ENCODE results near the gene HKDC1. TPM values are rescaled to one million over a fixed set of nuclear protein-coding genes. Genes with fewer than 3 reads are reported as not detected.

The HKDC1 gene
- total and polyA plus RNA-seq, 10 of the 15 experiments (the other 5 are each of a cell fraction or from before 2014, with no cell fraction given) = 0.04 to 0.34 (median 0.13) TPM; not detected in 5

DNA sequence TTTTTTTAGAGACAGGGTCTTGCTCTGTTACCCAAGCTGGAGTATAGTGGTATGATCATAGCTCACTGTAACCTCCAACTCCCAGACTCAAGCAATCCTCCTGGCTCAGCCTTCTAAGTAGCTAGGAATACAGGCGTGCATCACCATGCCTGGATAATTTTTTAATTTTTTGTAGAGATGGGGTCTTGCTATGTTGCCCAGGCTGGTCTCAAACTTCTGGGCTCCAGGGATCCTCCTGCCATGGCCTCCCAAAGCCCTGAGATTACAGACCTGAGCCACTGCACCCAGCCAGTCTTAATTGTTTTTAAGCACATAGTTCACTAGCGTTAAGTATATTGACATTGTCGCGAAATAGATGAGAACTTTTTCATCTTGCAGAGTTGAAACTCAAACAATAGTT lies 38.1 kb upstream of the HKDC1 start (continued):
- TF ChIP-seq, protein P1, sequence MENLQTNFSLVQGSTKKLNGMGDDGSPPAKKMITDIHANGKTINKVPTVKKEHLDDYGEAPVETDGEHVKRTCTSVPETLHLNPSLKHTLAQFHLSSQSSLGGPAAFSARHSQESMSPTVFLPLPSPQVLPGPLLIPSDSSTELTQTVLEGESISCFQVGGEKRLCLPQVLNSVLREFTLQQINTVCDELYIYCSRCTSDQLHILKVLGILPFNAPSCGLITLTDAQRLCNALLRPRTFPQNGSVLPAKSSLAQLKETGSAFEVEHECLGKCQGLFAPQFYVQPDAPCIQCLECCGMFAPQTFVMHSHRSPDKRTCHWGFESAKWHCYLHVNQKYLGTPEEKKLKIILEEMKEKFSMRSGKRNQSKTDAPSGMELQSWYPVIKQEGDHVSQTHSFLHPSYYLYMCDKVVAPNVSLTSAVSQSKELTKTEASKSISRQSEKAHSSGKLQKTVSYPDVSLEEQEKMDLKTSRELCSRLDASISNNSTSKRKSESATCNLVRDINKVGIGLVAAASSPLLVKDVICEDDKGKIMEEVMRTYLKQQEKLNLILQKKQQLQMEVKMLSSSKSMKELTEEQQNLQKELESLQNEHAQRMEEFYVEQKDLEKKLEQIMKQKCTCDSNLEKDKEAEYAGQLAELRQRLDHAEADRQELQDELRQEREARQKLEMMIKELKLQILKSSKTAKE (IDR thresholded peaks at IDR 0.05; ENCODE audit: low read depth, poor library complexity, severe bottlenecking) = no peak
- TF ChIP-seq FOXM1 (IDR thresholded peaks at IDR 0.05; ENCODE audit: low read depth, low read length) = no peak
- no peak for TF ChIP-seq JUND (IDR thresholded peaks at IDR 0.05; ENCODE audit: low read depth, low read length)
- TF ChIP-seq NFIC (IDR thresholded peaks at IDR 0.05; ENCODE audit: low read depth, low read length) = no peak
- no peak for TF ChIP-seq ZNF217 (IDR thresholded peaks at IDR 0.05)
- no peak for TF ChIP-seq HDAC2 (IDR thresholded peaks at IDR 0.05)
- TF ChIP-seq, protein P2, sequence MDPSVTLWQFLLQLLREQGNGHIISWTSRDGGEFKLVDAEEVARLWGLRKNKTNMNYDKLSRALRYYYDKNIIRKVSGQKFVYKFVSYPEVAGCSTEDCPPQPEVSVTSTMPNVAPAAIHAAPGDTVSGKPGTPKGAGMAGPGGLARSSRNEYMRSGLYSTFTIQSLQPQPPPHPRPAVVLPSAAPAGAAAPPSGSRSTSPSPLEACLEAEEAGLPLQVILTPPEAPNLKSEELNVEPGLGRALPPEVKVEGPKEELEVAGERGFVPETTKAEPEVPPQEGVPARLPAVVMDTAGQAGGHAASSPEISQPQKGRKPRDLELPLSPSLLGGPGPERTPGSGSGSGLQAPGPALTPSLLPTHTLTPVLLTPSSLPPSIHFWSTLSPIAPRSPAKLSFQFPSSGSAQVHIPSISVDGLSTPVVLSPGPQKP (IDR thresholded peaks at IDR 0.05; ENCODE audit: low read depth, low read length) = no peak

DNA sequence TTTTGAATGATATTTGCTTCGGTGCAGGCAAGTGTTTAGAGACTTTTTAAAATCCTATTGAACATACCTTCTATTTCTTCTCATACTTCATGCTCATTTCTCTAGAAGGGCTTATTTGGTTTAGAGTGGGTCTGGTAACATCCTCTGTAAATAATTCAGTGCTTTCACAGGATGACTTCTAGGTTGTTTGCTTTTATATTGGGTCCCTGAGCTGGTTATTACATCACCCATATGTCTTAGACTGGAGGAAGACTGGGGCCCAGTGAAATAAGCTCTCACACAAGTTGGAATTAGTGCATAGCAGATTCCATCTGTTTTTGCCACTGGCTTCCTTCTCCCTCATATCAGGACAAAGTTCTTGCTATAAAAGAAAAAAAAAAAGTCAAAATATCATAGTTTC lies 33.6 kb upstream of the HKDC1 start:
- H2AFZ ChIP-seq (ENCODE audit: control insufficient read depth, low read depth, low read length) = no peak overlapping the region
- H3K9ac ChIP-seq (ENCODE audit: control insufficient read depth, insufficient read depth, low read length) = no peak overlapping the region
- RAD21 ChIA-PET (ENCODE audit: unreplicated experiment) = no interaction called here
- peaks cover 24% of the 10 kb centered on the region for H3K79me2 ChIP-seq (ENCODE audit: control insufficient read depth, insufficient read depth, low read length)
- no TSS peak for BruUV-seq (replicated peaks)
- H4K20me1 ChIP-seq (ENCODE audit: control insufficient read depth, insufficient read depth) = no peaks in the 10 kb centered on the region
- no peaks in the 10 kb centered on the region for H3K9me3 ChIP-seq (replicated peaks; ENCODE audit: control insufficient read depth, insufficient read depth, low read length)
- H3K4me1 ChIP-seq (ENCODE audit: control insufficient read depth, insufficient read depth, low read length) = no peaks in the 10 kb centered on the region
- POLR2A ChIA-PET = no interaction called here
- DNase-seq (ENCODE audit: low read depth, low spot score) = no peak
- no peaks in the 10 kb centered on the region for H3K27me3 ChIP-seq (replicated peaks in 1 of 2; ENCODE audit: control insufficient read depth in 2 of 2, insufficient read depth in 2 of 2, low read length in 1 of 2)
- H3K4me2 ChIP-seq (ENCODE audit: control insufficient read depth, insufficient read depth) = no peak overlapping the region
- CTCF ChIA-PET = interaction anchor here (0.8 kb wide), 1 partner anchor 49 kb away, joined by 3 read pairs; no protein-coding TSS in a partner anchor
- in situ Hi-C loops (cut with MboI) = no loop called here
- SMC1A ChIA-PET (ENCODE audit: uncharacterized antibody, unreplicated experiment) = interaction anchor here (1.8 to 2.8 kb wide), 2 partner anchors 13 to 15 kb away, joined by 6 to 10 read pairs; no protein-coding TSS in a partner anchor
- ATAC-seq = no peak
- no peak for FAIRE-seq
- TF ChIP-seq, protein P3, sequence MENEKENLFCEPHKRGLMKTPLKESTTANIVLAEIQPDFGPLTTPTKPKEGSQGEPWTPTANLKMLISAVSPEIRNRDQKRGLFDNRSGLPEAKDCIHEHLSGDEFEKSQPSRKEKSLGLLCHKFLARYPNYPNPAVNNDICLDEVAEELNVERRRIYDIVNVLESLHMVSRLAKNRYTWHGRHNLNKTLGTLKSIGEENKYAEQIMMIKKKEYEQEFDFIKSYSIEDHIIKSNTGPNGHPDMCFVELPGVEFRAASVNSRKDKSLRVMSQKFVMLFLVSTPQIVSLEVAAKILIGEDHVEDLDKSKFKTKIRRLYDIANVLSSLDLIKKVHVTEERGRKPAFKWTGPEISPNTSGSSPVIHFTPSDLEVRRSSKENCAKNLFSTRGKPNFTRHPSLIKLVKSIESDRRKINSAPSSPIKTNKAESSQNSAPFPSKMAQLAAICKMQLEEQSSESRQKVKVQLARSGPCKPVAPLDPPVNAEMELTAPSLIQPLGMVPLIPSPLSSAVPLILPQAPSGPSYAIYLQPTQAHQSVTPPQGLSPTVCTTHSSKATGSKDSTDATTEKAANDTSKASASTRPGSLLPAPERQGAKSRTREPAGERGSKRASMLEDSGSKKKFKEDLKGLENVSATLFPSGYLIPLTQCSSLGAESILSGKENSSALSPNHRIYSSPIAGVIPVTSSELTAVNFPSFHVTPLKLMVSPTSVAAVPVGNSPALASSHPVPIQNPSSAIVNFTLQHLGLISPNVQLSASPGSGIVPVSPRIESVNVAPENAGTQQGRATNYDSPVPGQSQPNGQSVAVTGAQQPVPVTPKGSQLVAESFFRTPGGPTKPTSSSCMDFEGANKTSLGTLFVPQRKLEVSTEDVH (IDR thresholded peaks at IDR 0.05; ENCODE audit: low read depth, partially characterized antibody) = no peak
- TF ChIP-seq ZNF217 (IDR thresholded peaks at IDR 0.05) = no peak
- no peak for TF ChIP-seq BRCA1 (IDR thresholded peaks at IDR 0.05; ENCODE audit: low read depth, low read length)
- TF ChIP-seq, protein P4, sequence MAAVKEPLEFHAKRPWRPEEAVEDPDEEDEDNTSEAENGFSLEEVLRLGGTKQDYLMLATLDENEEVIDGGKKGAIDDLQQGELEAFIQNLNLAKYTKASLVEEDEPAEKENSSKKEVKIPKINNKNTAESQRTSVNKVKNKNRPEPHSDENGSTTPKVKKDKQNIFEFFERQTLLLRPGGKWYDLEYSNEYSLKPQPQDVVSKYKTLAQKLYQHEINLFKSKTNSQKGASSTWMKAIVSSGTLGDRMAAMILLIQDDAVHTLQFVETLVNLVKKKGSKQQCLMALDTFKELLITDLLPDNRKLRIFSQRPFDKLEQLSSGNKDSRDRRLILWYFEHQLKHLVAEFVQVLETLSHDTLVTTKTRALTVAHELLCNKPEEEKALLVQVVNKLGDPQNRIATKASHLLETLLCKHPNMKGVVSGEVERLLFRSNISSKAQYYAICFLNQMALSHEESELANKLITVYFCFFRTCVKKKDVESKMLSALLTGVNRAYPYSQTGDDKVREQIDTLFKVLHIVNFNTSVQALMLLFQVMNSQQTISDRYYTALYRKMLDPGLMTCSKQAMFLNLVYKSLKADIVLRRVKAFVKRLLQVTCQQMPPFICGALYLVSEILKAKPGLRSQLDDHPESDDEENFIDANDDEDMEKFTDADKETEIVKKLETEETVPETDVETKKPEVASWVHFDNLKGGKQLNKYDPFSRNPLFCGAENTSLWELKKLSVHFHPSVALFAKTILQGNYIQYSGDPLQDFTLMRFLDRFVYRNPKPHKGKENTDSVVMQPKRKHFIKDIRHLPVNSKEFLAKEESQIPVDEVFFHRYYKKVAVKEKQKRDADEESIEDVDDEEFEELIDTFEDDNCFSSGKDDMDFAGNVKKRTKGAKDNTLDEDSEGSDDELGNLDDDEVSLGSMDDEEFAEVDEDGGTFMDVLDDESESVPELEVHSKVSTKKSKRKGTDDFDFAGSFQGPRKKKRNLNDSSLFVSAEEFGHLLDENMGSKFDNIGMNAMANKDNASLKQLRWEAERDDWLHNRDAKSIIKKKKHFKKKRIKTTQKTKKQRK (IDR thresholded peaks at IDR 0.05; ENCODE audit: low read depth, low read length) = no peak
- no peak for TF ChIP-seq POLR2A (IDR thresholded peaks at IDR 0.05; ENCODE audit: low read depth, low read length)
- H3K27ac ChIP-seq (ENCODE audit: control insufficient read depth, insufficient read depth) = no peak overlapping the region
- 100% methylated on average over 1 of the region's 1 CpG for WGBS (ENCODE audit: insufficient coverage, insufficient replicate concordance, low lambda C conversion rate, missing lambda C conversion rate)
- intact Hi-C loops (cut with micrococcal nuclease; ENCODE audit: unreplicated experiment) = no loop called here
- H3K4me3 ChIP-seq = no peak overlapping the region
- peaks cover 2 to 4% of the 10 kb centered on the region in 2 experiments for H3K36me3 ChIP-seq (ENCODE audit: control insufficient read depth in 2 of 2, insufficient read depth in 2 of 2, low read length in 1 of 2)

All from GM12878 (cell line).